Measurements from ENCODE around the gene CCNL1. TPM values are rescaled to one million over a fixed set of nuclear protein-coding genes. Genes with fewer than 3 reads are reported as not detected.
"Not testable (repeated sequence)": the region's sequence is repeated elsewhere in the genome, so short reads cannot be mapped to it uniquely, and the experiment has no call there.

Gene CCNL1
- total RNA-seq, 5 donors from 2014 or later (not counting 1 experiment from before 2014, with no cell fraction given): 271 to 1,140 (median 276) TPM

DNA sequence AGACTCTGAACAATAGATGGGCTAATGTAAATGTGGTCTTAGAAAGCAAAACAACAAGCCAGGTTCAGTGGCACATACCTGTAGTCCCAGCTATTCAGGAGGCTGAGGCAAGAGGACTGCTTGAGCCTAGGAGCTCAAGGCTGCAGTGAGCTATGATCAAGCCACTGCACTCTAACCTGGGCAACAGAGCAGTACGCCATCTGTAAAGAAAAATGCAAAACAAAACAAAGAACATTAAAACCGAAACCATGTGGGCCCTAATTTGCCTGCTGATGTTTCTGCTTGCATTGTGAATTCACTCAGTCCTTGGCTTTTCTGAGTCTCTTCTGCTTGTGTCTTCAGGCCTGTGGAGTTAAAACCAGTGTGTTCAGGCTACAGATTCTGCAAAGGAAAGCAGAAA is 56.7 kb downstream of the CCNL1 start:
- H3K9me3 Mint-ChIP-seq: no peaks in the 10 kb centered on the region
- H3K27ac ChIP-seq (ENCODE audit: low read length): no peak overlapping the region
- no peaks in the 10 kb centered on the region for H3K27me3 Mint-ChIP-seq
- CTCF ChIA-PET: interaction anchor here (0.9 to 1.6 kb wide), 3 partner anchors 10 to 34 kb away, joined by 3 to 4 read pairs (median 3); no protein-coding TSS in a partner anchor
- peak in 1 of 35 experiments; percentile 25 for DNase-seq
- peaks cover 0 to 23% of the 10 kb centered on the region in 2 experiments for H3K4me1 ChIP-seq (ENCODE audit: control insufficient read depth in 1 of 2, extremely low read depth in 1 of 2, insufficient read depth in 2 of 2, low read length in 2 of 2)
- no peaks in the 10 kb centered on the region for H3K27me3 ChIP-seq (replicated peaks in 1 of 2; ENCODE audit: control insufficient read depth in 2 of 2, extremely low read depth in 1 of 2, insufficient read depth in 2 of 2, low read length in 1 of 2)
- H3K36me3 ChIP-seq (ENCODE audit: control insufficient read depth in 2 of 2, extremely low read depth in 1 of 2, insufficient read depth in 1 of 2, low read length in 1 of 2): no peaks in the 10 kb centered on the region
- peak in 1 of 4 experiments; percentile 19 for ATAC-seq (replicated peaks in 1 of 4)
- H3K4me3 ChIP-seq (ENCODE audit: control insufficient read depth in 1 of 2, extremely low read depth in 1 of 2, low read length in 1 of 2): no peak overlapping the region
- H3K36me3 Mint-ChIP-seq: no peaks in the 10 kb centered on the region
- H3K4me1 Mint-ChIP-seq: peaks cover 7 to 26% (median 24%) of the 10 kb centered on the region in 3 donors
- peak overlapping the region; percentile 79 to 85 for H3K27ac Mint-ChIP-seq
- no peak overlapping the region for H3K4me3 Mint-ChIP-seq
- POLR2A ChIA-PET: interaction anchor here in 1 of 2 donors (0.6 to 1.0 kb wide), 3 partner anchors 44 to 72 kb away, joined by 3 to 14 read pairs (median 3); no protein-coding TSS in a partner anchor
- H3K9me3 ChIP-seq: no peaks in the 10 kb centered on the region
- 17% methylated on average over 2 of the region's 2 CpGs for WGBS (ENCODE audit: insufficient coverage)

DNA sequence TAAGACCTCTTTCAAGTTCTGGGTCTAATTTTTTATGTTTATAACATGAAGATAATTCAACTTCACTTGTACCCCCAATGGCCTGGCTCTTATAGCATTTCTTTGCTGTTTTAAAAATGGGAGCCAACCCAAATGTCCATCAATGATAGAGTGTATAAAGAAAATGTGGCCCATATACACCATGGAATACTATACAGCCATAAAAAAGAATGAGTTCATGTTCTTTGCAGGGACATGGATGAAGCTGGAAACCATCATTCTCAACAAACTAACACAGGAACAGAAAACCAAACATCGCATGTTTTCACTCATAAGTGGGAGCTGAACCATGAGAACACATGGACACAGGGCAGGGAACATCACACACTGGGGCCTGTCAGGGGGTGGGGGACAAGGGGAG is 57.4 kb downstream of the CCNL1 start:
- H3K4me1 ChIP-seq (ENCODE audit: control insufficient read depth in 1 of 2, extremely low read depth in 1 of 2, insufficient read depth in 2 of 2, low read length in 2 of 2): peaks cover 0 to 23% of the 10 kb centered on the region in 2 experiments
- not testable (repeated sequence) for H3K9me3 ChIP-seq; H3K36me3 Mint-ChIP-seq; H3K4me3 ChIP-seq (ENCODE audit: control insufficient read depth in 1 of 2, extremely low read depth in 1 of 2, low read length in 1 of 2); H3K27me3 Mint-ChIP-seq; ATAC-seq (replicated peaks in 1 of 4); H3K27ac ChIP-seq (ENCODE audit: low read length); H3K9me3 Mint-ChIP-seq; H3K4me3 Mint-ChIP-seq; H3K27me3 ChIP-seq (replicated peaks in 1 of 2; ENCODE audit: control insufficient read depth in 2 of 2, extremely low read depth in 1 of 2, insufficient read depth in 2 of 2, low read length in 1 of 2); H3K27ac Mint-ChIP-seq; H3K36me3 ChIP-seq (ENCODE audit: control insufficient read depth in 2 of 2, extremely low read depth in 1 of 2, insufficient read depth in 1 of 2, low read length in 1 of 2); DNase-seq
- H3K4me1 Mint-ChIP-seq: peaks cover 7 to 26% (median 26%) of the 10 kb centered on the region in 3 donors
- CTCF ChIA-PET: interaction anchor here in 1 of 2 donors (0.6 to 1.6 kb wide), 3 partner anchors 11 to 401 kb away, joined by 3 to 4 read pairs (median 3); no protein-coding TSS in a partner anchor
- WGBS (ENCODE audit: insufficient coverage): no CpG with 5 or more reads among the region's 1 CpG
- POLR2A ChIA-PET: interaction anchor here in 1 of 2 donors (1.0 kb wide), 1 partner anchor 44 kb away, joined by 14 read pairs; no protein-coding TSS in a partner anchor

DNA sequence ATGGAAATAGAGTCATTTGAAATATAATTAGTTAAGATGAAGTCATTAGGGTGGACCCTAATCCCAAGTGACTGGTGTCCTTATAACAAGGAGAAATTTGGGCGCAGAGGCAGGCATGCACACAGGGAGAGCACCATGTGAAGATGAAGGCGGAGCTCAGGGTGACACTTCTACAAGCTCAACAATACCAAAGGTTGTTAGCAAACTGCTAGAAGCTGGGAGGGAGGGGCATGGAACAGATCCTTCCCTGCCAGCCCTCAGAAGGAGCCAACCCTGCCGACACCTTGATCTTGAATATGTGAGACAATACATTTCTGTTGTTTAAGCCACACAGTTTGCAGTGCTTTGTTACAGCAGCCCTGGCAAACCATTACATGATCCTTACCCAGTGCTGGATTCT is 57.8 kb downstream of the CCNL1 start:
- H3K27ac Mint-ChIP-seq: no peak overlapping the region
- Histone ChIP-seq H3K27me3 (replicated peaks in 1 of 2; ENCODE audit: control insufficient read depth in 2 of 2, extremely low read depth in 1 of 2, insufficient read depth in 2 of 2, low read length in 1 of 2) (no peaks in the 10 kb centered on the region), H3K36me3 (ENCODE audit: control insufficient read depth in 2 of 2, extremely low read depth in 1 of 2, insufficient read depth in 1 of 2, low read length in 1 of 2) (no peaks in the 10 kb centered on the region), H3K4me3 (ENCODE audit: control insufficient read depth in 1 of 2, extremely low read depth in 1 of 2, low read length in 1 of 2) (no peak overlapping the region), H3K4me1 (ENCODE audit: control insufficient read depth in 1 of 2, extremely low read depth in 1 of 2, insufficient read depth in 2 of 2, low read length in 2 of 2) (peaks cover 0 to 23% of the 10 kb centered on the region in 2 experiments), H3K9me3 (no peaks in the 10 kb centered on the region), H3K27ac (ENCODE audit: low read length) (no peak overlapping the region)
- no peak for ATAC-seq (replicated peaks in 1 of 4)
- H3K4me1 Mint-ChIP-seq: peaks cover 7 to 26% (median 26%) of the 10 kb centered on the region in 3 donors
- WGBS (ENCODE audit: insufficient coverage): 100% methylated on average over 1 of the region's 3 CpGs
- no peaks in the 10 kb centered on the region for H3K36me3 Mint-ChIP-seq
- H3K4me3 Mint-ChIP-seq: no peak overlapping the region
- H3K27me3 Mint-ChIP-seq: no peaks in the 10 kb centered on the region
- no peaks in the 10 kb centered on the region for H3K9me3 Mint-ChIP-seq
- CTCF ChIA-PET: interaction anchor here (0.6 to 1.3 kb wide), 3 partner anchors 12 to 401 kb away, joined by 3 to 4 read pairs (median 3); no protein-coding TSS in a partner anchor
- POLR2A ChIA-PET: no interaction called here
- DNase-seq: no peak

DNA sequence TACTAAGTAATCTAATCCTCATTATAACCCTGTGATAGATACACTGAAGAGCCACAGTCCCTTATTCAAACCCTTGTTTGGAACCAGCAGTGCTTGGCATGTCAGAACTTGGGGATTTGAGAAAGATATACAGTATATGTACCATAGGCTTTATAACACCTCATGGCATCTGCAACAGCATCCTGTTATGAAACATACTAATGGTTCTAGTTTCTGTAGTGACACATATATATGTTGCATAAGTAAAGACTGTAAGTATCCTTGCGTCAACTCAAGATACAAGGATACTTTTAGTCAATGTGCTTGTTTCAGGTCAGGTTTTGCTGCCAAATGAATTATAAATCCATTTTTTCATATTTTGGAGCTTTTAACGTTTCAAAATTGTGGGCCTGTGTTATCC is 58.5 kb downstream of the CCNL1 start:
- ChIA-PET CTCF (interaction anchor here in 1 of 2 donors (1.3 kb wide), 1 partner anchor 12 kb away, joined by 4 read pairs; no protein-coding TSS in a partner anchor), POLR2A (no interaction called here)
- Histone ChIP-seq H3K9me3 (no peaks in the 10 kb centered on the region), H3K4me1 (ENCODE audit: control insufficient read depth in 1 of 2, extremely low read depth in 1 of 2, insufficient read depth in 2 of 2, low read length in 2 of 2) (peaks cover 0 to 23% of the 10 kb centered on the region in 2 experiments), H3K27ac (ENCODE audit: low read length) (no peak overlapping the region), H3K4me3 (ENCODE audit: control insufficient read depth in 1 of 2, extremely low read depth in 1 of 2, low read length in 1 of 2) (no peak overlapping the region), H3K27me3 (replicated peaks in 1 of 2; ENCODE audit: control insufficient read depth in 2 of 2, extremely low read depth in 1 of 2, insufficient read depth in 2 of 2, low read length in 1 of 2) (no peaks in the 10 kb centered on the region), H3K36me3 (ENCODE audit: control insufficient read depth in 2 of 2, extremely low read depth in 1 of 2, insufficient read depth in 1 of 2, low read length in 1 of 2) (no peaks in the 10 kb centered on the region)
- WGBS (ENCODE audit: insufficient coverage): no CpG with 5 or more reads among the region's 2 CpGs
- Mint-ChIP-seq H3K27me3 (peaks cover 0 to 4% of the 10 kb centered on the region in 2 donors), H3K9me3 (no peaks in the 10 kb centered on the region), H3K4me3 (no peak overlapping the region), H3K36me3 (no peaks in the 10 kb centered on the region), H3K27ac (no peak overlapping the region), H3K4me1 (peaks cover 7 to 26% (median 26%) of the 10 kb centered on the region in 3 donors)
- no peak for ATAC-seq (replicated peaks in 1 of 4)
- DNase-seq: no peak

DNA sequence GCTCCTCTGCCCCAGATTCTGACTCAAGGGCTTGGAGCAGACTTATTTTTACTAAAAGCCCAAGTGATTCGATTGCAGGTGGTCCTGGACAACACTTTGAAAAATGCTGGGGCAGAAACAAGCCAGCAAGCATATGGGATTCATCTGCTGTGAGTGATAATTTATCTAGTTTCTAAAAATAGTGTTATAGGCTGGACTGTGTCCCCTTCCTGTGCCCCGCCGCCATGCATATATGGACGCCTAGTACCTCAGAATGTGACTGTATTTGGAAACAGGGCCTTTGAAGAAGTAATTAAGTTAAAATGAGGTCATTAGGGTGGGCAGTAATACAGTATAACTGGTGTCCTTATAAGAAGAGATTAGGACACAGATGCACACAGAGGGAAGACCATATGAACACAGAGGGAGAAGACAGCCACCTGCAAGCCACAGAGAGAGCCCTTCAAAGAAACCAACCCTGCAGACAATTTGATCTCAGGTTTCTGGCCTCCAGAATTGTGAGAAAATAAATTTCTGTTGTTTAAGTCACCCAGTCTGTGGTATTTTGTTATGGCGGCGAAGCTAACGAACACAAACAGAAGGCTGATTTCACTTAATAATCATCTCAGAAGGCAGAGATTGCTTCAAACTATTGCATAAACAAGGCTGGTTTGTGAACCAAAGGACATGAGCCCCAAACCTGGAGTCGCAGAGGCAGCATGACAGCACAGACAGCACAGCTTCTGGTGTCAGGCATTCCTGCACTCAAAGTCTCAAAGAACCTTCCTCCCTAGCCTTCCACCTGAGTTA is 59.1 kb downstream of the CCNL1 start:
- no peaks in the 10 kb centered on the region for H3K36me3 Mint-ChIP-seq
- H3K4me3 Mint-ChIP-seq: no peak overlapping the region
- peaks cover 0 to 5% of the 10 kb centered on the region in 2 donors for H3K27me3 Mint-ChIP-seq
- no peaks in the 10 kb centered on the region for H3K27me3 ChIP-seq (replicated peaks in 1 of 2; ENCODE audit: control insufficient read depth in 2 of 2, extremely low read depth in 1 of 2, insufficient read depth in 2 of 2, low read length in 1 of 2)
- DNase-seq: no peak
- H3K4me1 ChIP-seq (ENCODE audit: control insufficient read depth in 1 of 2, extremely low read depth in 1 of 2, insufficient read depth in 2 of 2, low read length in 2 of 2): peaks cover 0 to 21% of the 10 kb centered on the region in 2 experiments
- ChIA-PET POLR2A (interaction anchor here in 1 of 2 donors (0.6 kb wide), 1 partner anchor 1018 kb away, joined by 3 read pairs; no protein-coding TSS in a partner anchor), CTCF (interaction anchor here in 1 of 2 donors (1.3 kb wide), 1 partner anchor 12 kb away, joined by 4 read pairs; no protein-coding TSS in a partner anchor)
- H3K9me3 ChIP-seq: no peaks in the 10 kb centered on the region
- H3K27ac ChIP-seq (ENCODE audit: low read length): no peak overlapping the region
- 98% methylated on average over 7 of the region's 8 CpGs for WGBS (ENCODE audit: insufficient coverage)
- H3K4me1 Mint-ChIP-seq: peaks cover 7 to 26% (median 26%) of the 10 kb centered on the region in 3 donors
- ATAC-seq (replicated peaks in 1 of 4): no peak
- H3K9me3 Mint-ChIP-seq: no peaks in the 10 kb centered on the region
- H3K36me3 ChIP-seq (ENCODE audit: control insufficient read depth in 2 of 2, extremely low read depth in 1 of 2, insufficient read depth in 1 of 2, low read length in 1 of 2): no peaks in the 10 kb centered on the region
- H3K4me3 ChIP-seq (ENCODE audit: control insufficient read depth in 1 of 2, extremely low read depth in 1 of 2, low read length in 1 of 2): no peak overlapping the region
- no peak overlapping the region for H3K27ac Mint-ChIP-seq

DNA sequence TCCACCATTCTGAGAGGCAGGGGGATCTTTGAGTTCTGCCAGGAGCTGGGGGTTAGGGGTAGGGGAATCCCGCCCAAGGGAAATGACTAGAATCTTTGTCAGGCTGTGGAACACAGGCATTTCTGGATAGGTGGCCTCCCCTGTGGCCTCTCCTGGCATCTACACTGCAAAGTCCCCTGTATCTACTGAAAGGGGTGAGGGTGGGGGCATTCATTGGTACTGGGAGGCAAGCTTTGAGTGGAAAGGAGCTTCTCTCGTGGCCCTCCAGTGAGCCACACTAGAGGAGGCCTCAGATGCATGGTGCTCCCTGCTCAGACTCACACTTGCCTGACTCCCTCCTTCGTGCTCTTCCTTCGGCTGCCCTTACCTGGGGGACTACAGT is 59.9 kb downstream of the CCNL1 start:
- H3K27me3 Mint-ChIP-seq: peaks cover 0 to 5% of the 10 kb centered on the region in 2 donors
- peaks cover 0 to 14% of the 10 kb centered on the region in 2 experiments for H3K4me1 ChIP-seq (ENCODE audit: control insufficient read depth in 1 of 2, extremely low read depth in 1 of 2, insufficient read depth in 2 of 2, low read length in 2 of 2)
- no peak overlapping the region for H3K27ac Mint-ChIP-seq
- POLR2A ChIA-PET: no interaction called here
- no peak overlapping the region for H3K4me3 Mint-ChIP-seq
- no peaks in the 10 kb centered on the region for H3K9me3 Mint-ChIP-seq
- 100% methylated on average over 1 of the region's 4 CpGs for WGBS (ENCODE audit: insufficient coverage)
- H3K4me1 Mint-ChIP-seq: peaks cover 7 to 21% (median 21%) of the 10 kb centered on the region in 3 donors
- ATAC-seq (replicated peaks in 1 of 4) (no peak), DNase-seq (no peak)
- no peak overlapping the region for H3K4me3 ChIP-seq (ENCODE audit: control insufficient read depth in 1 of 2, extremely low read depth in 1 of 2, low read length in 1 of 2)
- H3K9me3 ChIP-seq: no peaks in the 10 kb centered on the region
- no peaks in the 10 kb centered on the region for H3K36me3 Mint-ChIP-seq
- H3K36me3 ChIP-seq (ENCODE audit: control insufficient read depth in 2 of 2, extremely low read depth in 1 of 2, insufficient read depth in 1 of 2, low read length in 1 of 2): no peaks in the 10 kb centered on the region
- no peaks in the 10 kb centered on the region for H3K27me3 ChIP-seq (replicated peaks in 1 of 2; ENCODE audit: control insufficient read depth in 2 of 2, extremely low read depth in 1 of 2, insufficient read depth in 2 of 2, low read length in 1 of 2)
- no peak overlapping the region for H3K27ac ChIP-seq (ENCODE audit: low read length)
- CTCF ChIA-PET: interaction anchor here in 1 of 2 donors (1.2 kb wide), 1 partner anchor 31 kb away, joined by 4 read pairs; no protein-coding TSS in a partner anchor
